ENCODE measurements around the gene GRXCR1.

Gene GRXCR1

GRCh38 chr4:42892413-42892812 lies at the start of gene GRXCR1:
GRXCR1 (plus strand) TSS chr4:42892713; CDS start chr4:42893267, 554 bp downstream.
- DNase-seq (ENCODE audit: low spot score), result no peak

DNA sequence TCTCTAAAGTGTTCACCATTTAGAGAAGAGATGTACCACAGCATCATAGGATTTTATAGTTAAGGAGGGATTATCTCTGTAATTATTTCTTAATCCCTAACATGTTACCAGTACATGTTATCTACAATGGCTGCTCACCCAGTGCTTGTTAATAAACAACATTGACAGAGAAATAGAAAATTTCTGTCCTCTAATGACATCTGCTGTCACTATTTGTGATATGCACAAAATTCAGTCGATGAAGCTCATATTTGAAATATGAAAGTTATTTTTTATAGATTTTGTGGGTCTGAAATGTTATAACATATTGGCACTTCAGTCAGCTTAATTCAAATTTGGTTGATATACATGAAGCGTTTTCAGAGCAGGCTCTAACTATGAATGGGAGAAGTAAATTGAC lies 48.8 kb upstream of the GRXCR1 start:
- DNase-seq (ENCODE audit: low spot score), result no peak

- no peak for DNase-seq (ENCODE audit: low spot score)
These were observed 48.0 kb upstream of the GRXCR1 start for GRCh38 chr4:42844422-42845070.

DNA sequence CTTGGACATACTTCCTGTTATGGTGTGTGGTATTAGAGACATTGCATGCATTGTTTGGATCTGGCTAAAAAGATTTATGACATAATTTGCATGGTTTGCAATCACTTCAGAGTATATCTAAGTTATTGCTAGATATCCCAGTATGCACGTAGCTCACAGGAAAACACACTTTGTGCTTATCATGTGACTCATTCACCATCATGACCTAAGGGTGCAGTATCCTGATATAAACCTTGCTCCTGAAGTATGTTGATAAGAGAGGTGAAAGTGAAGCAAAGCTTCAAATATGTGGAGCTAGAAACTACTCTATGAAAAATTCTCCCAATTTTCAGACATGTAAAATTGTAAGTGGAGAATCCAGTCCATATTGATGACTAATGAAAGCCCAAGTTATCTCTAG lies 46.9 kb upstream of the GRXCR1 start:
- DNase-seq (ENCODE audit: low spot score), result no peak

DNA sequence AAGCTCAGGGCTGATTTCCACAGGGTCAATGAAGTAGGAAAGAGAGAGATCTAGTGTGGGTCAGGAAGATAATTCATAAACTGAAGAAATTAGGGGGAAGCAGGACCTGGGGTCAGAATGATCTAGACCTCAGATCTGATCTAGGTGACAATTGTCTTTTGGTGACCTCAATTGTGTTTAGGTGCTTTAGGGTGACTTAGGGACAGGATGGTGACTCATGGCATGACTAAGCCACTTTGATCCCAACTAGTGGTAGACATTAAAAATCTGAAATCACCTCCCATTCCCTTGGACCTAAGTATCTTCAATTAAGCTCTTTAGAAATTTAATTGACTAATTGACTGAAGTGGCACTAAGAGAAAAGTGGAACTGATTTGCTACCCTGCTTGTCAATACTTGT lies 36.7 kb upstream of the GRXCR1 start:
- no peak for DNase-seq (ENCODE audit: low spot score)

DNA sequence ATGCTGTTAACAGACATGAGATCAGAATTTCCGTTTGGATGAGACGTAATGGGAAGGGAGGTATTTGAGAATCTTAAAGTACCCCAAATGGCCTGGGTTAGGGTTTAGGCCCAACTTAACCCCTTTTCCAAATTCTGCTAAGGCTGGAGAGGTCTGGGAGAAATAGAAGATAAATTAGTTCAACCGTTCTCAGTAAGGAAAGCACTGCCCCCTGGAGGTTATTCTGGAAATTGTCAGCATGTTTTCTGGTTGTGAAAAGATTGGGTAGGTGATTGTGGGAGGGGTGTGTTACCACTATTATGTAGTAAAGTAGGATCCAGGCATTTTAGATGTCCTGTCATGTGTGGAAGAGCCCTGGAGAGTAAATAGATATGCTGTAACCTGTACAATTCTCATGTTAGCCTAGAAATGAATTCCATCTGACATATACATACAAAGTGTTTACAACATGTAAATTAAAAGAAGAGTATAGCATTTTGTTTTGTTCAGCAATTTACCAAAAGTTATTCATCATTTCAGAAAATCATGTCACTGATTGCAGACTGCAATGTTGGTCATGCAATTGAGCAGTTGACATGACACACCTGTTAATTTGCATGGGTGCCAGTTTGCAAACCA lies 26.8 kb upstream of the GRXCR1 start:
- peak; percentile 41 for DNase-seq (ENCODE audit: low spot score)

GRCh38 chr4:42871261-42871660 lies 21.3 kb upstream of the GRXCR1 start:
- no peak for DNase-seq (ENCODE audit: low spot score)

DNA sequence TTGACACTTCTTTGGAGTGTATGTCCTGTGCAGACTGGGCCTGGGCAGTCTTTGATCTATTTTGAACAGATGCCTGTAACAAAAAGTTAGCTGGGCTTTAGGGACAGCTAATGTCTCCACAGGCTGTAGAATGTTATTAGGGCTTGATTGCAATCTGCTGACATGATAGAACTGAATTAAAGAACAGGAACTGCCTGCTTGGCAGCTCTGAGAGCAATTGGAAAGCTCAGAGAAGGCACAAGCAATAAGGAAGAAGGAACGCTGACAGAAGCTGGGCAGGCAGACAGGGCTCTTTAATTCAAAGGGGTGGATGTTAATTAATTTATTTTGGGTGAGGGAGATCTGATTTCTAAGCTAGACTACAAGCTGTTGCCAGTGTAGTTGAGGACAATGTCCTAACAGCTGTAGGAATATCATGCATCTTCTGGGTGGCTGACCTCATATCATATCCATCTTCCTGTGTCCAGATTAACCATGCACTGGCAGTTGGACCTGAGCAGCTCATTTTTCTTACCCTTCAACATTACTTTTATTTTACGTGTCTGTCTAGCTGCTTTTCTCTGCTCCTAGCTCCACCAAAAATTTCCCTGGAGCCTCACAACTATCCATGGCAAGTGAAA lies 20.7 kb upstream of the GRXCR1 start:
- DNase-seq (ENCODE audit: low spot score), result no peak

DNA sequence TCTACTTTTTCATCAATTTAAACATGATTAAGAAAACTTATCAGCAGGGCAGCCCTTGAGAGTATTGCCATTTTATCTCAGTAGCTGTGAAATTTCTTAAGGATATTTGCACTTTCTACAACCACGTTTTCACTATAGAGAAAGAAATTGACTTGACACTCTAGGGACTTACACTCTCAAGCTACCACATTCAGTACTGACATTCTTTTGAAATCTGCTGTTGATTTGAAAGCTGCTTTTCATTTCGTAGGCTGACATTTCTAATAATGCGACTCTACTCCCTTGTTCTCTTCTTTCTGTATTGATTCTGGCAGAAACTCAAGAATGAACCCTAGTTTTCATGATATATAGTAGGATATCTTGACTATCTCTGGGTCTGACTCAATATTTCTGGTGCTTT lies 13.7 kb upstream of the GRXCR1 start:
- DNase-seq (ENCODE audit: low spot score), result no peak

DNA sequence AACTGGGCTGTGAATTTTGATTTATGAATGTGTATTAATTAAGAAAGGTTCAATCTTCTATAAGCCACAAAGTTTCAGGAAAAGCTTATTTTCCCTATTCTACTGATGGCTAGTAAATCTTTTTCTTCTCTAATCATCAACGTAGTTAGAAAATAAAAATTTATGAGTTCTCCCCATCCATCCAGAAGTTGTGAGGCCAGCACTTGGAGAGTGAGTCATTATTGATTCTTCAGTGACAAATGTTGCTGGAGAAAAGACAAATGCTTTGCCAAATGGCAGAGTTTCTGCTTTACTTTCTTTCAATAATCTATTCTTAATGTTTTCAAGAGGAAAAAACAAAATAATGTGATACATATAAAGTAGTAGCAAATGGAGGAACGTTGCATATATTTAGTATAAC lies 11.3 kb upstream of the GRXCR1 start:
- DNase-seq (ENCODE audit: low spot score), result no peak

DNA sequence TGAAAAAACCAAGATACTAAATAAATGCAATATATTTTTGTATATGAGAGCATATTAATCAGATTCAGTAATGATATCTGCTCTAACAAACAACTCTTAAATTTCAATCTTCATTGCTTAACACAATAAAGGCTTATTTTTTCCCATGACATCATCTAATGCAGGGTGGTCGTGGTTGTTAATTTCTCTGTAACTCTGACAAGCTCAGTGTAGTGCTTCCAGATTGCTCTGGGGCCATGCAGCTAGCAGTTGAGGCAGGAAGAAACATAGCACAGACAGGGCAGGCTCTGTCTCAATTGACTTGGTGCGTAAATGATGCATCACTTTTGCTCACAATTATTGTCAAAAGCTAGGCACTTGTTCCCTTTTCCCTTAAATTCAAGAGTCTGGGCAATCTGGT lies 869 bp upstream of the GRXCR1 start:
- no peak for DNase-seq (ENCODE audit: low spot score)

- no peak for DNase-seq (ENCODE audit: low spot score)
These were observed 2.9 kb downstream of the GRXCR1 start for GRCh38 chr4:42895452-42895851.

DNA sequence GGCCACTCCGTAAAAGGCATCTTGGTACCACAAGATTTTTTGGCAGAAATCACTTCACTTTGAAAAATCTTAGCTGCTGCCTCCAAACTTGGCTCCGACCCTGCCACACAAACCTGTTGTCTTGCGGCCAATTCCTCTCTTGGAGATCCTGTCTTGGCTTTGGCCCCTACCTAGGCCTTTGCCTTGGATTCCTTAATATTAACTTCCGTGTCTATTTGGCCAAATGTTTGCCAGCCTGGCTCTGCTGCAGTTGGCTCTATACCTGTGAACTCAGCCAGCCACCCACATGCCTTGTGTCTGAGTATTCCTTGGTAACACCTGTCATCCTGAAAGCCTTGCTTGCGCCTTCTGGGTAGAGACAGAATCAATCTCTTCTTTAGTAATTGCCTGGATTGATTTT lies 12.5 kb downstream of the GRXCR1 start:
- DNase-seq (ENCODE audit: low spot score), result no peak

DNA sequence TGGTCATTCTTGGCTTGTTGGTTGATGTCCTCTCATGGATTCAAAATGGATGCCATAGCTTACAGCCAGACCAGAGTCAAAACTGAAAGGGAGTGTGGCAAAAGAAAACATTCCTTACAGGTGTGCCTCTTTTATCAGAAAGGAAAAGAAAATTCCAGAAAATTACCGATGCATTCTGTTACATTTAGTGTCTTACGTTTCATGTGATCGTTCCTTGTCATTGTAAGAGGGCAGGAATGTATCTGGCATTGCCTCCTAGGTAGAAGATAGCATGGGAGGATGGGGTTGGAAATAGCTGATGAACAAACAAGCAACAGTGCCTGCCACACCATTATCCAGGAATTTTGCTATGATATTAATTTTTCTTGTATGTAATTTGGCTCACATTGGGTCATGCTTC lies 13.1 kb downstream of the GRXCR1 start:
- no peak for DNase-seq (ENCODE audit: low spot score)

DNA sequence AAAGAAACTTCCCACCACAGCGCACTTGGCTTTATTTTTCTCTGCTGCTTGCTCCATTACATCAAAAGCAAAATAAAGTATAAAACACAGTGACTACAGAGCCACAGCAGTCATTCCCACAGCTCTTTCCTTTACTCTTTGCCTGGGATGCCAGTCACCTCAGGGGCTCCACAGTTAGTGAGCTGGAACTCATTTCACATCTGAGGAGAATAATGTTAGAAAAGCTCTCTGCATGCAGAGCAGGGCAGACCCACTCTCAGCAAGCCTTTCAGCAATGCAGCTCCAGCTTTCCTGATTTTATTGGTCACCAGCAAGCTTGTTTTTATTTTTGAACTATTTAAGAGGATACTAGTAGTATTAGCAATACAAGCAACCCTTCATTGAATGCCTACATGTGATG lies 13.8 kb downstream of the GRXCR1 start:
- no peak for DNase-seq (ENCODE audit: low spot score)

DNA sequence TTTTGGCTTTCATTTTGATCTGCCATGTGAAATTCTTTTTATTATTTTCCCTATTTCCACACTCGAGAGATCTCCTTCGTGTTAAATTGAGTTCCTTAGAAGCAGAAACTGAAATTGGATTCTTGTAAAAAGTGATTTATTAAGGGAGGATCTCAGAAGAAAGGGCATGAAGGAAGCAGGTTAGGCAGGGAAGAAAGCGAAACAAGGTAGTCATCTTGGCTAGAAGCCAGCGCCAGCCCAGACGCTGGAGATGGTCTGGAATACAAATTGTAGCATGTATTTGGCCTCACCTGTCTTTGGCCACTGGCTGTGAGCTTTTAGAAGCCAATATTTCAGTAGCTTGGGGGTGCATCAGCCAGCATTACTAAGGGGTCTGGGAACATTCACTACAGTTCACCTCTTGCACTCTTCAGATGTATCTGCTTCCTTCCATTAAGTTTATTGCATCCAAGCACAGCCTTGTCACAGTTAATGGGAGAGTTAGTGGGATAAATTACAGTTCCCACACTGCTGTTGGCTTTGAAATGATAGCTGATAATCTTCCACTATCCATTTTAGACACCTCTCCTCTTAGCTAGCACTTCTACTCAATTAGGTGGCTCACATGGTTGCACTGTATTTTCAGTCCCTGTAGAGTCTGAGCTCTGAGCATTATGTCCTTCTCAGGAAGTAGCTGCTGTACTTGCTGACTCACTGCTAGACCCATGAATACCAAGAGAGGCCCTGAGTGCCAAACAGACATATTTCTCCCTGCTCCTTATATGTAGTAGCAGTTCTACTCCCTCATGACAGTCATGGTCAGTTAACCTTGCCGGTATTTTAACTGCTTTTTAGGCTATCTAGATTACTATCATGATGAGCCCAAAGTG lies 14.6 kb downstream of the GRXCR1 start:
- DNase-seq (ENCODE audit: low spot score), result no peak

GRCh38 chr4:42910459-42910858 lies 17.9 kb downstream of the GRXCR1 start:
- no peak for DNase-seq (ENCODE audit: low spot score)

GRCh38 chr4:42914937-42915336 lies 22.4 kb downstream of the GRXCR1 start:
- DNase-seq (ENCODE audit: low spot score), result no peak

GRCh38 chr4:42915484-42915883 lies 23.0 kb downstream of the GRXCR1 start:
- no peak for DNase-seq (ENCODE audit: low spot score)

DNA sequence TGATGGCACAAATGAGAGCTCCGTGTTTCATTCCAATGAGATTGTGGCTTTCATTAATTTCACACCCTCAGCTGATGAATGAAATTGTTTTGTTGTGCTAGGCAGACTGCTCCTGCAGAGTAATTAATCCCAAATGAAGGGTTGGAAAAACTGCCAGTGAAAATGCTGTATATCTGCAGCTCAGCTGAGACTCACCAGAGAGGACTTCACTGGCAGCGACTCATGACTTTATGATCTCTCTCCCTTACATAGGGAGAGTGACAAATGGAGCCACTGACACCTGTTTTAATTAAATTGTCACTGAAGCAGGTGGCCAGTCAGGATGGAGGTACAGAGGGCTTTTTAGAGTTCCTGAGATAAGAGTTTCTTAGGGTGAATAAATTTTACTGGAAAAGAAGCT lies 24.8 kb downstream of the GRXCR1 start:
- no peak for DNase-seq (ENCODE audit: low spot score)

DNA sequence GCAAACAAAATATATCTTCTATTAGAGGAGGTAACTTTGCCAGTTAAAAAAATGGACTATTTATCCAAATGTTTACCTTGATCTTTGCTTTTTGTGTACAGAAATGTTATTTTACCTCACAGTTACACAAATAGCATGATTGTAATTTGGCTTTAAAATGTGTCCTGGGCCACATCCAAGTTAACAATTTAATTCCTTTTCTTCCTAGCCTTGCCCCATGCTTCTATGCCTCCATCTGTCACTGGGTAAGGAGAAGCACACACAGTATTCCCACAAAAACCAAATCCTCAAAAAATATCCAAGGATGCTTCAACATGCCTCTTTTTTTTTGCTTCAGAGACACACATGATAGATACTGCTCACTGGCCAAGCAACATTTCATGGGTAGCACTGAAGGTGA lies 30.9 kb downstream of the GRXCR1 start:
- no peak for DNase-seq (ENCODE audit: low spot score)

- no peak for DNase-seq (ENCODE audit: low spot score)
These were observed 33.4 kb downstream of the GRXCR1 start for GRCh38 chr4:42925921-42926320.

GRCh38 chr4:42927946-42928345 lies 35.4 kb downstream of the GRXCR1 start:
- no peak for DNase-seq (ENCODE audit: low spot score)

Data from AG08395 (cell line).